ENCODE measurements around the gene CASZ1.

DNA sequence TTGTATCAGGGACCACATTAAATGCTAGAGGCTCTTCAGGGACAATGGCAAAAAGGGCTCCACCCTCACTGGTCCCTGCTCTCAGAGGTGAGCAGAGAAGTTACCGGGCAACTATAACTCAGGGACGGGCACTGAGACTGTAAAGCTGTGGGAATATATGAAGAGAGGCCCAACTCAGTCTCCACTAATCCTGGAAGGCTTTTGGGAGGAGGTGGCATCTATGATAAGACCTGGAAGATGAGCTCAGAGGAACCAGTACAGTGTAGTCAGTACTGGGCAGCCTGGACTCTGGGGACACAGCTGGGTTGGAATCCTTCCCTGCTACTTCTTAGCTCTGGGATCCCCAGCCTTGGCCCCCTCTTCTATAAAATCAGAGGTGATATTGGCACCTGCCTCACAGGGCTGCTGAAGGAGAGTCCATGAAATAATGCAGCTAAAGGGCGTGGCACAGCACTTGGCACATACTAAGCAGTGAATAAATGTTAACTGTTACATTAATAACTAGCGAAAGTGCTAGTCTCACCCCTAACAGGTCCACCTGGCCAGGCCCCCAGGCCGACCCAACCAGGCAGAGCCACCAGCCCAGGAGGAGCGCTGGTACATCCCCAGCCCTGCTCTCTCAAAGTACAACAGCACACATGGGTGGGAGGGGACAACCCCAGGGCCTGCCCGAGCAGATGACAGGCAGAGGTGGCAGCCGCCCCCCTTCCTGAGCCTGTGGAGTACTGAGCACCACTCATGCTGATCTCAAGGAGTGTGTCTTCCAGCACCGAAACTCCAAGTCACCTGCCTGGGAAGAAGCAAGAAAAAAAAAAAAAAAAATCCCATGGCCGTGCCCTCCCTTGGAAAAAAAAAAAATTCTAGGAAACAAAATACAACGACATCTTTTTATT is 62.7 kb downstream of the CASZ1 start:
- TF ChIP-seq EP300 (IDR thresholded peaks at IDR 0.05; ENCODE audit: borderline replicate concordance) (no peak), YY1 (IDR thresholded peaks at IDR 0.05; ENCODE audit: low read depth) (no peak), CEBPB (IDR thresholded peaks at IDR 0.05) (no peak), RAD21 (IDR thresholded peaks at IDR 0.05; ENCODE audit: low read depth) (no peak), TCF12 (IDR thresholded peaks at IDR 0.05; ENCODE audit: low read depth) (no peak), EGR1 (IDR thresholded peaks at IDR 0.05) (no peak), ZBTB7A (IDR thresholded peaks at IDR 0.05; ENCODE audit: low read depth) (no peak), NFIC (IDR thresholded peaks at IDR 0.05) (no peak), TEAD4 (IDR thresholded peaks at IDR 0.05) (no peak), CREB1 (IDR thresholded peaks at IDR 0.05; ENCODE audit: low read depth) (no peak), FOXM1 (IDR thresholded peaks at IDR 0.05; ENCODE audit: borderline replicate concordance, low read depth) (no peak)
- TF ChIP-seq, protein P1, sequence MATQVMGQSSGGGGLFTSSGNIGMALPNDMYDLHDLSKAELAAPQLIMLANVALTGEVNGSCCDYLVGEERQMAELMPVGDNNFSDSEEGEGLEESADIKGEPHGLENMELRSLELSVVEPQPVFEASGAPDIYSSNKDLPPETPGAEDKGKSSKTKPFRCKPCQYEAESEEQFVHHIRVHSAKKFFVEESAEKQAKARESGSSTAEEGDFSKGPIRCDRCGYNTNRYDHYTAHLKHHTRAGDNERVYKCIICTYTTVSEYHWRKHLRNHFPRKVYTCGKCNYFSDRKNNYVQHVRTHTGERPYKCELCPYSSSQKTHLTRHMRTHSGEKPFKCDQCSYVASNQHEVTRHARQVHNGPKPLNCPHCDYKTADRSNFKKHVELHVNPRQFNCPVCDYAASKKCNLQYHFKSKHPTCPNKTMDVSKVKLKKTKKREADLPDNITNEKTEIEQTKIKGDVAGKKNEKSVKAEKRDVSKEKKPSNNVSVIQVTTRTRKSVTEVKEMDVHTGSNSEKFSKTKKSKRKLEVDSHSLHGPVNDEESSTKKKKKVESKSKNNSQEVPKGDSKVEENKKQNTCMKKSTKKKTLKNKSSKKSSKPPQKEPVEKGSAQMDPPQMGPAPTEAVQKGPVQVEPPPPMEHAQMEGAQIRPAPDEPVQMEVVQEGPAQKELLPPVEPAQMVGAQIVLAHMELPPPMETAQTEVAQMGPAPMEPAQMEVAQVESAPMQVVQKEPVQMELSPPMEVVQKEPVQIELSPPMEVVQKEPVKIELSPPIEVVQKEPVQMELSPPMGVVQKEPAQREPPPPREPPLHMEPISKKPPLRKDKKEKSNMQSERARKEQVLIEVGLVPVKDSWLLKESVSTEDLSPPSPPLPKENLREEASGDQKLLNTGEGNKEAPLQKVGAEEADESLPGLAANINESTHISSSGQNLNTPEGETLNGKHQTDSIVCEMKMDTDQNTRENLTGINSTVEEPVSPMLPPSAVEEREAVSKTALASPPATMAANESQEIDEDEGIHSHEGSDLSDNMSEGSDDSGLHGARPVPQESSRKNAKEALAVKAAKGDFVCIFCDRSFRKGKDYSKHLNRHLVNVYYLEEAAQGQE (IDR thresholded peaks at IDR 0.05; ENCODE audit: low read depth), result no peak
- TF ChIP-seq, protein P2, sequence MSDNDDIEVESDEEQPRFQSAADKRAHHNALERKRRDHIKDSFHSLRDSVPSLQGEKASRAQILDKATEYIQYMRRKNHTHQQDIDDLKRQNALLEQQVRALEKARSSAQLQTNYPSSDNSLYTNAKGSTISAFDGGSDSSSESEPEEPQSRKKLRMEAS (IDR thresholded peaks at IDR 0.05), result no peak

Data from Ishikawa (cell line).